Lung (tissue), 12 donors: ENCODE measurements around the gene ZBED6. TPM values are rescaled to one million over a fixed set of nuclear protein-coding genes. Genes with fewer than 3 reads are reported as not detected.
"Not testable (repeated sequence)": the region's sequence is repeated elsewhere in the genome, so short reads cannot be mapped to it uniquely, and the experiment has no call there.

Experiments
- ATAC-seq: fragments of 200-7000 bp; cut with Tn5 transposase; one replicate; pipeline ENCODE4 v1.9.1; 2020; ENCODE audit warnings: moderate number of reproducible peaks; ENCODE audit not compliant: insufficient read depth, low FRiP score
- DNase-seq, 3 donors: peaks; one replicate each; pipeline ENCODE4 v3.0.0-alpha.2; 2013 to 2017
- H3K27ac ChIP-seq, 2 donors: one replicate each; pipeline ENCODE4 v1.5.1; 2013; ENCODE audit warnings: mild to moderate bottlenecking in 2 of 2, moderate library complexity in 2 of 2, control low read depth in 1 of 2, inconsistent platforms in 1 of 2, low read depth in 1 of 2, low read length in 1 of 2
- H3K27me3 ChIP-seq, 3 donors: one replicate each; pipeline ENCODE4 v1.5.1; 2013; ENCODE audit warnings: low read length in 2 of 3; ENCODE audit not compliant: control insufficient read depth in 3 of 3, insufficient read depth in 3 of 3
- H3K36me3 ChIP-seq, 4 donors: one replicate each; pipeline ENCODE4 v1.5.1; 2013; ENCODE audit warnings: low read length in 4 of 4, mild to moderate bottlenecking in 1 of 4, moderate library complexity in 1 of 4; ENCODE audit not compliant: control insufficient read depth in 4 of 4, insufficient read depth in 4 of 4
- H3K4me1 ChIP-seq, 5 donors: one replicate each; pipeline ENCODE4 v1.5.1; 2013; ENCODE audit warnings: low read length in 5 of 5, mild to moderate bottlenecking in 2 of 5, moderate library complexity in 1 of 5; ENCODE audit not compliant: control insufficient read depth in 5 of 5, insufficient read depth in 5 of 5
- H3K4me3 ChIP-seq: one replicate; pipeline ENCODE4 v1.5.1; 2013; ENCODE audit warnings: mild to moderate bottlenecking, control low read depth, moderate library complexity
- H3K9ac ChIP-seq, 2 donors: one replicate each; pipeline ENCODE4 v1.5.1; 2013; ENCODE audit warnings: low read length in 2 of 2, control low read depth in 1 of 2; ENCODE audit not compliant: insufficient read depth in 1 of 2
- H3K9me3 ChIP-seq, 4 donors: one replicate each; pipeline ENCODE4 v1.5.1; 2013; ENCODE audit warnings: low read length in 3 of 4, mild to moderate bottlenecking in 1 of 4, moderate library complexity in 1 of 4; ENCODE audit not compliant: control insufficient read depth in 4 of 4, insufficient read depth in 3 of 4
- CTCF ChIP-seq: IDR thresholded peaks from 2 replicates; pipeline ENCODE4 v1.5.1; 2012; ENCODE audit warnings: mild to moderate bottlenecking; ENCODE audit errors: control extremely low read depth, extremely low read depth
- WGBS, 2 donors: extraction: QIAGEN DNeasy Blood & Tissue Kit; methylation state at CpG; one replicate each; pipeline ENCODE4 v1.1.7; 2013; 5-methylcytosine and 5-hydroxymethylcytosine counted together
- polyA plus RNA-seq, 2 donors: library from polyadenylated mRNA; stranded (reverse); fragments of 200-250 nt; gene quantifications; one replicate each; pipeline ENCODE4 v1.2.1, GENCODE V29; 2013
- total RNA-seq, 2 donors: library from RNA; depleted of rRNA in 1 of 2; stranded (reverse); fragments of >200 nt in 1 of 2; gene quantifications; one replicate each; pipeline ENCODE4 v1.2.1, GENCODE V29; 2014 to 2021
- donor health status: control.
- donor health status: control.
- donor health status: Bipolar disorder and iron deficiency.
- donor health status: healthy.
- donor health status: DM: yes; HTN: yes; CAD: no.

ZBED6 gene
- total and polyA plus RNA-seq, 4 donors = 1.4 to 27.1 (median 11.9) TPM

- H3K4me3 ChIP-seq = no peak overlapping the region
- H3K27ac ChIP-seq = no peak overlapping the region
- WGBS, 2 donors = 97 to 99% methylated on average over 2 of the region's 2 CpGs
- peaks cover 15 to 29% (median 24%) of the 10 kb centered on the region in 4 donors for H3K36me3 ChIP-seq
- H3K4me1 ChIP-seq = peaks cover 0 to 19% (median 0%) of the 10 kb centered on the region in 5 donors
- no peaks in the 10 kb centered on the region for H3K9me3 ChIP-seq
- H3K27me3 ChIP-seq = no peaks in the 10 kb centered on the region
- ATAC-seq (no peak), DNase-seq (no peak)
- no peak overlapping the region for H3K9ac ChIP-seq
- TF ChIP-seq CTCF = no peak
Observed at GRCh38 chr1:203826175-203826574, 30.8 kb downstream of the ZBED6 start.

- H3K4me1 ChIP-seq = peaks cover 0 to 19% (median 0%) of the 10 kb centered on the region in 5 donors
- H3K9me3 ChIP-seq = no peaks in the 10 kb centered on the region
- peak in 2 of 3 donors; percentile 60 to 72 for DNase-seq
- TF ChIP-seq CTCF = no peak
- H3K27me3 ChIP-seq = no peaks in the 10 kb centered on the region
- ATAC-seq = no peak
- H3K36me3 ChIP-seq = peaks cover 12 to 22% (median 19%) of the 10 kb centered on the region in 4 donors
- H3K27ac ChIP-seq = no peak overlapping the region
- no peak overlapping the region for H3K9ac ChIP-seq
- H3K4me3 ChIP-seq = no peak overlapping the region
- WGBS, 2 donors = 77 to 87% methylated on average over 5 of the region's 5 CpGs
Observed at GRCh38 chr1:203828002-203828401, 32.6 kb downstream of the ZBED6 start.

GRCh38 chr1:203828503-203828902 lies 33.1 kb downstream of the ZBED6 start:
- H3K4me1 ChIP-seq = peaks cover 0 to 19% (median 0%) of the 10 kb centered on the region in 5 donors
- no peak overlapping the region for H3K27ac ChIP-seq
- no peak for TF ChIP-seq CTCF
- H3K9me3 ChIP-seq = no peaks in the 10 kb centered on the region
- ATAC-seq = no peak
- H3K9ac ChIP-seq = no peak overlapping the region
- H3K36me3 ChIP-seq = peaks cover 9 to 21% (median 18%) of the 10 kb centered on the region in 4 donors
- 45 to 90% methylated on average over 1 of the region's 1 CpG for WGBS, 2 donors
- H3K4me3 ChIP-seq = no peak overlapping the region
- peak in 2 of 3 donors; percentile 89 to 92 for DNase-seq
- H3K27me3 ChIP-seq = no peaks in the 10 kb centered on the region

GRCh38 chr1:203829247-203829646 lies 33.8 kb downstream of the ZBED6 start:
- Histone ChIP-seq H3K4me1 (peaks cover 0 to 19% (median 0%) of the 10 kb centered on the region in 5 donors), H3K36me3 (peaks cover 12 to 26% (median 18%) of the 10 kb centered on the region in 4 donors)
- H3K9me3 ChIP-seq, DNase-seq, H3K27me3 ChIP-seq, H3K9ac ChIP-seq, ATAC-seq, H3K4me3 ChIP-seq, H3K27ac ChIP-seq: not testable (repeated sequence)
- WGBS, 2 donors = 58 to 61% methylated on average over 5 of the region's 5 CpGs
